ENCODE results near the gene MYOM3. TPM values are rescaled to one million over a fixed set of nuclear protein-coding genes. Genes with fewer than 3 reads are reported as not detected.

MYOM3 gene
- total and polyA plus RNA-seq, 2 of the 13 experiments (the other 11 are each of a cell fraction or from before 2014, with no cell fraction given), result 5.8 to 15.3 TPM

DNA sequence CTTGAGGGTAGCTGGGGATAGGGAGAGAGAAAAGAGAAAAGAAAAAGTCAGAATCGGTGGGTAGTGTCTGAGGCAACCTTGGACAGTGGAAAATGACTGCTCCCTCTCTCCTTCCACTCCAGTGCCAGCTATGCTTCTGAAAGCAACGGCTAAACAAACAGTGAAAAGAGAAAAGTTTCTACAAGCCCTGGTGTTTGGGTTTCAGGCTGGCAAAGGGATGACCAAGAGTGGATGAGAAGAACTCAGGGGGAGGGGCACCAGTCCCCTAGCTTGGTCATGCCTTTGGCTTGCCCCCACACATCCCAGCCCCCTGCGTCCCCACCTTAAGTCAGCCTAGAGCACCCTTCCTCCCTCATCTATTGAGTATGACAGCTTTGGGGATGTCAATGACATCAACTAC is 22.4 kb upstream of the MYOM3 start:
- Histone ChIP-seq H3K4me1 (ENCODE audit: insufficient read depth, low read length) (no peaks in the 10 kb centered on the region), H3K4me2 (ENCODE audit: low read depth, low read length) (no peak overlapping the region), H3K9ac (ENCODE audit: insufficient read depth, low read depth, low read length) (no peak overlapping the region), H2AFZ (ENCODE audit: low read length) (no peak overlapping the region), H3K9me3 (ENCODE audit: low read length) (no peaks in the 10 kb centered on the region), H3K4me3 (replicated peaks in 1 of 3; ENCODE audit: insufficient read depth in 1 of 3, low read depth in 2 of 3, low read length in 3 of 3) (no peak overlapping the region), H3K27ac (ENCODE audit: extremely low read length, insufficient read depth, low read length) (no peak overlapping the region), H4K20me1 (ENCODE audit: insufficient read depth, low read length) (no peaks in the 10 kb centered on the region), H3K36me3 (replicated peaks in 1 of 2; ENCODE audit: control insufficient read depth in 1 of 2, insufficient read depth in 2 of 2, low read length in 2 of 2) (peaks cover 1 to 13% of the 10 kb centered on the region in 2 experiments; a peak in 3 of 5 replicates), H3K27me3 (ENCODE audit: control insufficient read depth in 1 of 2, insufficient read depth in 2 of 2, low read length in 2 of 2) (no peaks in the 10 kb centered on the region), H3K79me2 (ENCODE audit: insufficient read depth, low read length) (no peaks in the 10 kb centered on the region)
- FAIRE-seq, result no peak
- DNase-seq (ENCODE audit: low spot score), result no peak
- in situ Hi-C loops (cut with HindIII; ENCODE audit: extremely low pct_ligation_motif_present, low pct_unique_long_range_greater_than_20kb) (no loop called here), intact Hi-C loops (cut with micrococcal nuclease; ENCODE audit: unreplicated experiment) (no loop called here)
- CTCF ChIA-PET (ENCODE audit: low intra/inter-chr PET ratio, low total read pairs), result no interaction called here
- no TSS peak for BruUV-seq (replicated peaks)
- POLR2A ChIA-PET, result no interaction called here
- 91% methylated on average over 3 of the region's 3 CpGs for WGBS (ENCODE audit: low lambda C conversion rate)
- TF ChIP-seq ATF1 (CRISPR knock-in tag; IDR thresholded peaks at IDR 0.05) (no peak), PHF5A (CRISPR knock-in tag; IDR thresholded peaks at IDR 0.05; ENCODE audit: low read depth, unreplicated experiment) (no peak), PRPF4 (IDR thresholded peaks at IDR 0.05; ENCODE audit: low read depth, low read length, poor library complexity, severe bottlenecking) (no peak), NCOA1 (CRISPR knock-in tag; IDR thresholded peaks at IDR 0.05) (no peak), DNMT3B (CRISPR knock-in tag; conservative IDR thresholded peaks at IDR 0.05) (no peak)
- TF ChIP-seq, protein P1, sequence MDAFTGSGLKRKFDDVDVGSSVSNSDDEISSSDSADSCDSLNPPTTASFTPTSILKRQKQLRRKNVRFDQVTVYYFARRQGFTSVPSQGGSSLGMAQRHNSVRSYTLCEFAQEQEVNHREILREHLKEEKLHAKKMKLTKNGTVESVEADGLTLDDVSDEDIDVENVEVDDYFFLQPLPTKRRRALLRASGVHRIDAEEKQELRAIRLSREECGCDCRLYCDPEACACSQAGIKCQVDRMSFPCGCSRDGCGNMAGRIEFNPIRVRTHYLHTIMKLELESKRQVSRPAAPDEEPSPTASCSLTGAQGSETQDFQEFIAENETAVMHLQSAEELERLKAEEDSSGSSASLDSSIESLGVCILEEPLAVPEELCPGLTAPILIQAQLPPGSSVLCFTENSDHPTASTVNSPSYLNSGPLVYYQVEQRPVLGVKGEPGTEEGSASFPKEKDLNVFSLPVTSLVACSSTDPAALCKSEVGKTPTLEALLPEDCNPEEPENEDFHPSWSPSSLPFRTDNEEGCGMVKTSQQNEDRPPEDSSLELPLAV (CRISPR knock-in tag; conservative IDR thresholded peaks at IDR 0.05; ENCODE audit: low read depth), result no peak
- TF ChIP-seq, protein P2, sequence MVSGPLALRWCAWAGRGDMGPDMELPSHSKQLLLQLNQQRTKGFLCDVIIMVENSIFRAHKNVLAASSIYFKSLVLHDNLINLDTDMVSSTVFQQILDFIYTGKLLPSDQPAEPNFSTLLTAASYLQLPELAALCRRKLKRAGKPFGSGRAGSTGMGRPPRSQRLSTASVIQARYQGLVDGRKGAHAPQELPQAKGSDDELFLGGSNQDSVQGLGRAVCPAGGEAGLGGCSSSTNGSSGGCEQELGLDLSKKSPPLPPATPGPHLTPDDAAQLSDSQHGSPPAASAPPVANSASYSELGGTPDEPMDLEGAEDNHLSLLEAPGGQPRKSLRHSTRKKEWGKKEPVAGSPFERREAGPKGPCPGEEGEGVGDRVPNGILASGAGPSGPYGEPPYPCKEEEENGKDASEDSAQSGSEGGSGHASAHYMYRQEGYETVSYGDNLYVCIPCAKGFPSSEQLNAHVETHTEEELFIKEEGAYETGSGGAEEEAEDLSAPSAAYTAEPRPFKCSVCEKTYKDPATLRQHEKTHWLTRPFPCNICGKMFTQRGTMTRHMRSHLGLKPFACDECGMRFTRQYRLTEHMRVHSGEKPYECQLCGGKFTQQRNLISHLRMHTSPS (CRISPR knock-in tag; IDR thresholded peaks at IDR 0.05; ENCODE audit: low read depth), result no peak
- TF ChIP-seq, protein P3, sequence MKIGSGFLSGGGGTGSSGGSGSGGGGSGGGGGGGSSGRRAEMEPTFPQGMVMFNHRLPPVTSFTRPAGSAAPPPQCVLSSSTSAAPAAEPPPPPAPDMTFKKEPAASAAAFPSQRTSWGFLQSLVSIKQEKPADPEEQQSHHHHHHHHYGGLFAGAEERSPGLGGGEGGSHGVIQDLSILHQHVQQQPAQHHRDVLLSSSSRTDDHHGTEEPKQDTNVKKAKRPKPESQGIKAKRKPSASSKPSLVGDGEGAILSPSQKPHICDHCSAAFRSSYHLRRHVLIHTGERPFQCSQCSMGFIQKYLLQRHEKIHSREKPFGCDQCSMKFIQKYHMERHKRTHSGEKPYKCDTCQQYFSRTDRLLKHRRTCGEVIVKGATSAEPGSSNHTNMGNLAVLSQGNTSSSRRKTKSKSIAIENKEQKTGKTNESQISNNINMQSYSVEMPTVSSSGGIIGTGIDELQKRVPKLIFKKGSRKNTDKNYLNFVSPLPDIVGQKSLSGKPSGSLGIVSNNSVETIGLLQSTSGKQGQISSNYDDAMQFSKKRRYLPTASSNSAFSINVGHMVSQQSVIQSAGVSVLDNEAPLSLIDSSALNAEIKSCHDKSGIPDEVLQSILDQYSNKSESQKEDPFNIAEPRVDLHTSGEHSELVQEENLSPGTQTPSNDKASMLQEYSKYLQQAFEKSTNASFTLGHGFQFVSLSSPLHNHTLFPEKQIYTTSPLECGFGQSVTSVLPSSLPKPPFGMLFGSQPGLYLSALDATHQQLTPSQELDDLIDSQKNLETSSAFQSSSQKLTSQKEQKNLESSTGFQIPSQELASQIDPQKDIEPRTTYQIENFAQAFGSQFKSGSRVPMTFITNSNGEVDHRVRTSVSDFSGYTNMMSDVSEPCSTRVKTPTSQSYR (CRISPR knock-in tag; IDR thresholded peaks at IDR 0.05; ENCODE audit: borderline replicate concordance), result no peak
- ATAC-seq, result no peak

Data from HepG2 (cell line).